GM19043 (cell line): Measurements from ENCODE around the gene B3GAT3.
"Not testable (repeated sequence)": the region's sequence is repeated elsewhere in the genome, so short reads cannot be mapped to it uniquely, and the experiment has no call there.

ENCODE experiments used
- ATAC-seq: cut with Tn5 transposase; IDR thresholded peaks from one replicate; pipeline ENCODE4 v1.9.1; 2021; ENCODE audit warnings: low read depth; ENCODE audit not compliant: unreplicated experiment

B3GAT3 gene

GRCh38 chr11:62645946-62646824 is 24.4 kb upstream of the B3GAT3 start, which contains the start of gene GANAB:
TSS of gene GANAB (minus strand) at chr11:62646613. CDS start at chr11:62646599, 14 bp downstream.
- ATAC-seq = peak; percentile 96

DNA sequence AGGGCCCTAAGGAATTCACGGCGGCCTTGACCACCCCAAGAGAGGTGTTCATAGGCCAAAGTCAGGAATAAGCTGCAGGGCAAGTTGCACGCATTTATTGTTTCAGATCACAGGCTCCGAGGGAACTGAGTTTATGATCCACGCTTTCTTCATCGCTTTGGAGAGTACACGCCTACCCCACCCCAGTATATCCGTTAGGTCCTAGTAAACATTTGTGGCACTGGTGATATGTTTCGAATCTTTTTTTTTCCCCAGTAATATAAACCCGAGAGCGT is 23.8 kb upstream of the B3GAT3 start:
- ATAC-seq = no peak

DNA sequence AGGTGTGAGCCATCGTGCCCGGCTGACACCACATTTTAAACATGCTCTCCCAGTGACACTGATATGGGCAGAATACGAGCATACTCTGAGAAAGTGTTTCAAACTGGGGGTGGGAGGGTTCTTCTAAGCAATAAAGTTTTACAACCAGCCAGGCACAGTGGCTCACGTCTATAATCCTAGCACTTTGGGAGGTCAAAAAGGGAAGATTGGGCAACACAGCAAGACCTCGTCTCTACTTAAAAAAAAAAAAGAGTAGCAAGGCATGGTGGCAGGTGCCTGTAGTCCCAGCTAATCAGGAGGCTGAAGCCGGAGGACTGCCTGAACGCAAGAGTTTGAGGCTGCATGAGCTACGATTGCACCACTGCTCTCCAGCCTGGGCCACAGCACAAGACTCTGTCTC is 22.4 kb upstream of the B3GAT3 start:
- no peak for ATAC-seq

DNA sequence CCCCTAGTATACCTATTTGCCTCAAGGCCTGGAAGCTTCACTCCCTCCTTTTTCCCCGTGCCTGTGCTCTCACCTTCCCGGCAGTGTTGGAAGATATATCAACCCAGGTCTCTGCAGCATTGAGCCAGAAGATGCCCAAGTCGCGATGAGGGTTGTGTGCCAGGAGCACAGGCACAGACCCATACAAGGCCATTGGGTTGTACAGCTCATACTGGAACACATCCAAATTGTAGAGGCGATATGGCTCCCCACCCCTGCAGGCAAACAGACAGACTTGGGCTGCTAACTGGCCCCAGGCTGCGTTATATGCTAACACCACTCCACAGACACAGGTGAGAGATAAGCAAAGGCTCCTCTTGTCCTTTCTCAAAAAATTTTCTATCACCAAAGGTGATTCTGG is 10.7 kb upstream of the B3GAT3 start:
- ATAC-seq = no peak

DNA sequence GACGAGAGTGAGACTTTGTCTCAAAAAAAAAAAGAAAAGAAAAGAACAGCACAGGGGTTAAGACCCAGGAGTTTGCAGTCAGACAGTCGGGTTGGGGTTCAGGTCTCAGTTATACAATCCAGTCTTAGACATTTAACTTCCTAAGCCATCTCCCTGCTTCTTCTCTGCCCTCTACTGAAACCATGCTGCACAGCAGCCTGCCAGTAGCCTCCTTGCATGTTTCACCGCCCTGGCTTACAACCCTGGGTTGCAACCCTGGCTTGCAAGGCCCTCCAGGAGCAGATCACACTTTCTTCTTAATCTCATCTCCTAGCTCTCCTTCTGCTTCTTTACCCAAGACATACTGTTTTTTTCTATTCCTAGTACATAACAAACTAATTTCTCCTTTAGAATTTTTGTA is 5.9 kb upstream of the B3GAT3 start:
- ATAC-seq = no peak

DNA sequence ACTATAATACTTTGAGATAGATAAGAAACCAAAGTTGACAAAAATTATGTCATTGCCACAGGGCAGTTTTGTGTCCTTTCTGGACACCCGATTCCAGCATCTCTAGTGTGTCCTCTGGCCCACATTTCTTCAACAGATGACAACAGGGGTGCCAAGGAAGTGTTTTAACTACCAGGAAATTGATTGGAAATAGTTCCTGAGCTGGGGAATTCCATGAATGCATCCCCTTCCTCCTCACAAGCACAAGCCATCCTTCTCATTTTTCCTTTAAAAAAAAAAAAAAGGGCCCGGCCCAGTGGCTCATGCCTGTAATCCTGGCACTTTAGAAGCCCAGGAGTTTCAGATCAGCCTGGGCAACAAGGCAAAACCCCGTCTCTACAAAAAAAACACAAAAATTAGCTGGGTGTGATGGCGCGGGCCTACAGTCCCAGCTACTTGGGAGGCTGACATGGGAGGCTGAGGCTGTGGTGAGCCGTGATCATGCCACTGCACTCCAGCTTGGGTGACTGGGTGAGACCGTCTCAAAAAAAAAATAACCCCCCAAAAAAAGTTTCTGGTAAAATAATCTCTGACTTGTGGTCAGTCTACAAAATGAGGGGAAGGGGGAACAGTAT is 797 bp upstream of the B3GAT3 start:
- no peak for ATAC-seq

DNA sequence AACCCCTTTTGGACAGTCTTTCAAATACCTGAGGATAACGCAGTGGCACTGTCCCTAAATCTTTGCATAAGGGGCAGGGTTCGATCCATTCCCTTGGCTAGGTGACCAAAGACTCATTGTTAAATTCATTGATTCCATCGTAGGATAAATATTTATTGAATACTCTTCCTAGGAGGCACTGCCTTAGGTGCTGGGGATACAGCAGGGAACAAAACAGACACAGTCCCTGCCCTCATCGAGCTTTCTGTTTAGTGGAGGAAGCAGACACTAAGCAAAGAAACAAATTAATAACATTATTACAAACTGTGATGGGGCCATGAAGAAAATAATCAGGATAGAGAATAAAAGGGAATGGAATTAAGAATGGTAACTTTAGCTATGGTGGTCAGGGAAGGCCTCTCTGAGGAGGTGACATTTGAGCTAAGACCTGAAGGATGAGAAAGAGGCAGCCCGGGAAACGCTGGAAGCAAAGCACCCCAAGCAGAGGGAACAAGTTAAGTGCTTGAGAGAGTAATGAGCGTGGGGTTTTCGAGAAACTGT is 689 bp downstream of the B3GAT3 start:
- ATAC-seq = no peak

DNA sequence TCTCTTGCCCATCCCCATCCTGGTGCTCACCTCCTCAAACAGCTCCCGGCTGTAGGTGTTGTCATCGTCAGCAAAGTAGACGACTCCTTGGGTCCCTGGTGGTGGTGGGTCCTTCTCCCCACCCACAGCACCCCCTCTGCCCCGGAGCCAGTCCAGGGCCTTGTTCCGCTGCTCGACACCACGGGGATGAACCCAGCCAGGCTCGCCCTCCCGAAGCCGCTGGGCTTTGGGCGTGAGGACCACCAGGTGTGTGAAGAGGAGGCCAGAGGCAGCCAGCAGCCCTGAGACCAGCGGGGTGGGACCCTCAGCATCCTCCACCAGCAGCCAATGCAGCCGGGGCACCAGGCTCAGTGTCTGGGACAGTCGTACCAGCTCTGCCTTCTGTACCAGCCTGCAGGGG is 4.8 kb downstream of the B3GAT3 start:
- ATAC-seq = not testable (repeated sequence)

- no peak for ATAC-seq
Observed at GRCh38 chr11:62615521-62615920, 6.3 kb downstream of the B3GAT3 start.

DNA sequence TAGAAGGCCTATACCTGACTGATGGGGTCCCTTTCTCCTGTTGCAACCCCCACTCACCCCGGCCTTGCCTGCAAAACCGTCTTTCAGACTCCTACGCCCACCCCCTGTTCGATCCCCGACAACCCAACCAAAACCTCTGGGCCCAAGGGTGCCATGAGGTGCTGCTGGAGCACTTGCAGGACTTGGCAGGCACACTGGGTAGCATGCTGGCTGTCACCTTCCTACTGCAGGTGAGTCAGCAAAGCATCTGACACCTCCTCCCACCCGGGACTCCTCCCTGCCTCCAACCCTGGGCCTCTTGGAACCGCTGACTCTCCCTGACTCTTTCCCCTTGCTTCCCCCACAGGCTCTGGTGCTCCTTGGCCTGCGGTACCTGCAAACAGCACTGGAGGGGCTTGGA is 7.5 kb downstream of the B3GAT3 start:
- no peak for ATAC-seq

DNA sequence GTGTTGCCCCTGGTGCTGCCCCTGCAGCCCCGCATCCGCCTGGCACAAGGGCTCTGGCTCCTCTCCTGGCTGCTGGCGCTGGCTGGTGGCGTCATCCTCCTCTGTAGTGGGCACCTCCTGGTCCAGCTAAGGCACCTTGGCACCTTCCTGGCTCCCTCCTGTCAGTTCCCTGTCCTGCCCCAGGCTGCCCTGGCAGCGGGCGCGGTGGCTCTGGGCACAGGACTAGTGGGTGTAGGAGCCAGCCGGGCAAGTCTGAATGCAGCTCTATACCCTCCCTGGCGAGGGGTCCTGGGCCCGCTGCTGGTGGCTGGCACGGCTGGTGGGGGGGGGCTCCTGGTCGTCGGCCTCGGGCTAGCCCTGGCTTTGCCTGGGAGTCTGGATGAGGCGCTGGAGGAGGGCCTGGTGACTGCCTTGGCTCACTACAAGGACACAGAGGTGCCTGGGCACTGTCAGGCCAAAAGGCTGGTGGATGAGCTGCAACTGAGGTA is 8.5 kb downstream of the B3GAT3 start:
- ATAC-seq = no peak

GRCh38 chr11:62612366-62613290 is 9.2 kb downstream of the B3GAT3 start, which contains the start of the genes EML3 and ROM1:
TSS of gene EML3 (minus strand) at chr11:62612775. CDS start at chr11:62612457, 318 bp downstream.
TSS of gene ROM1 (plus strand) at chr11:62613257. CDS start at chr11:62613282, 25 bp downstream.
- ATAC-seq = peak; percentile 72

DNA sequence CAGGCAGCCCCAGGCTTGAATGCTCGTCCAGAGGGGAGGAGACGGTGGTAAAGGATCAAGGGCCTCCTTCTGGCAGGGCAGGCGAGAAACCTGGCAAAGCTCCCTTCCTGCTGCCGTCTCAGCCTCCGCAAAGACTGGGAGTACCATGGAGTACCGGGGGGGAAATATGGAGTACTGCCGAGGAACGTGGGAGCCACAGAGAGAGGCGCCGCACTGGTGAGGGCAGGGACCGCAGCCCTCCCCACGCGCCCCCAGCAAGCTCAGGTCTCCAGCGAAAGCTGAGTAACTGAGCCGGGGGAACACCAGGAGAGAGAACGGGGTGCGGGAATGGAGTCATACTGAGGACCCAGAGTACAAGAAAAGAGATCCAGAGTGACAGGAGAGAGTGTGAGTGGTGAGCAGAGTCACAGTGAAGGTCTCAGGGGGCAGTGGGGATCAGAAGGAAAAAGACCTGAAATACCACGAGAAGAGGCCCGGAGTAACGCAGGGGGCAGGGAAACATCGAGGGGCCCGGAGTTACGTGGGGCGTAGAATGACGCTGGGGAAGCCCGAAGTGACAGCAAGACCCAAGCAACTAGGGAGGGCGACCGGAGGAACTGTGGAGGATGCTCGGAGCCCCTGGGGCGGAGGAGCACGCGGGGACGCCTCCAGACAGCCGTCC is 10.0 kb downstream of the B3GAT3 start:
- ATAC-seq = peak; percentile 32

DNA sequence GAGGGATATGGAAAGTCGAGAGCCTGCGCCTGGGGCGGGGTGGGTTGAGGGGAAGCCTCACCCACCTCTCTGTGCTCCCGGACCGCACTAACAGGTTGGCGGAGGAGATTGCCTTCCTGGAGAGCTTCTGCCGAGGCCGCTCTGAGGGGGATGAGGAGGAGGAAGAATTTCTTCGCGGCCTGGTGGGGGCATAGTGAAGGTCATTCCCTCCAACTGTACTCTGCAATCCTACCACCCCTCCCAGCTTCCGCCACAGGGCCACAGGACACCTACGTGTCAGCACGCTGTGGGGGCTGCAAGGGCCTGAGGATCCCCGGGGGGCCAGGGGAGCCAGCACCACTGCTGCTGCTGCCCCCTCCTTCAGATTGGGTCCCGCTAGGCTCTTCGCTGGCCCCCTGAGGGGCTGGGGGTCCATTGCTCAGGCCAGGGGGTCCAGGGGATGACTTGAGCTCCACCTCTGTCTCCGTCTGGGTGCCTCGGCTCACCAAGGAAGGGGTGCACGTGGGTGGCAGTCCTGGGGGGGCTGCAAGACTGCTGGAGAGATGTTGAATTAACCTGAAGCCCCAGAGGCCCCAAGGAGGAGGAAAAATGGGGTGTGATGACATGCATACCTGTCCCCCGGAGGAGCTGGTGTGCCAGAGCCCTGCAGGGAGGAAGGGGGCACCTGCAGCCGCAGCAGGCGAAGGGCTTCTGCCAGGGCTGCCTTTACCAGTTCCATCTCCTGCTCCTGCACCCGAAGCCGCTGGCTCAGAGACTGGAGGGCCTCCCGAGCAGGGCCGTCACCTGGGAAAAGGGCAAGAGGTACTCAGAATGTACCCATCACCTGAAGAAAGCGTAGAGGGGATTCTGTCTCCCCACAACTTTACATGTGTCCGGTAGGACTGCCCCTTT is 10.7 kb downstream of the B3GAT3 start:
- no peak for ATAC-seq

DNA sequence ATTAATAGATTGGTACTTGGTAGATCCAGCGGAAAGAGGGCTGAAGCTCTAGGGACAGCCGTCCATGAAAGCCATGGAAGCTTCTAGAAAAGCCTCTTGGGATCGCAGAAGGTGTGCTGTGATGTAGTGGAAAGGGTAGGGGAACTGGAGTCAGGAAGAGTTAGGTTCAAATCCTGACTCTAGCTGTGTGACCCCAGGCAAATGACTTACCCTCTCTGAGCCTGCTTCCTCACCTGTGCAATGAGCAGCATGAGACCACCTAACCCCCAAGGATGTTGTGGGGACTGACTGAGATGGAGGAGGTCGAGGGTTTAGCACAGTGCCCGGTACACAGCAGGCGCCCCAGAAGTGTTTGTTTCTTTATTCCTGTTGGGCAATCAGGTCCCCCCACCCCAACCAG is 11.4 kb downstream of the B3GAT3 start:
- no peak for ATAC-seq

DNA sequence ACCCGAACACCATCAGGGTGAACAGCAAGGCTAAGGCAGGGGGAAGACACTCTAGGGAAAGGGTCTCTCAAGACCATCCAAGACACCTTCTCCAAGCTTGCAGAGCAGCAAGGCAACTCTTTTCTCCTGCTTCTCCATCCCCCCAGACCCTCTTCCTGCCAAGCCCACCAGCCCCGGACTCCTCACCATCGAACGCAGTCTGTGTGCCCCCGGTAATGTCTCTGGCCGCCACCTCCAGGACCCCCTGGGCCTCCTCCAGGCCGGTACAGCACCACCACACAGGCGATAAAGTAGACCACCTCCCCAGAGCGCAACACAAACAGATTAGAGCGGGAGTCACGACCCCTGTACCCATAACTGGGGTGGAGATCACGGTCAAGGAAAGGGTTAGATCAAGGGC is 13.0 kb downstream of the B3GAT3 start:
- ATAC-seq = no peak

- no peak for ATAC-seq
Observed at GRCh38 chr11:62607714-62608113, 14.1 kb downstream of the B3GAT3 start.

- no peak for ATAC-seq
Observed at GRCh38 chr11:62605902-62606301, 15.9 kb downstream of the B3GAT3 start.

GRCh38 chr11:62605467-62605866 is 16.3 kb downstream of the B3GAT3 start:
- ATAC-seq = no peak
